Measurements from ENCODE around the gene TFR2.

TFR2 gene

DNA sequence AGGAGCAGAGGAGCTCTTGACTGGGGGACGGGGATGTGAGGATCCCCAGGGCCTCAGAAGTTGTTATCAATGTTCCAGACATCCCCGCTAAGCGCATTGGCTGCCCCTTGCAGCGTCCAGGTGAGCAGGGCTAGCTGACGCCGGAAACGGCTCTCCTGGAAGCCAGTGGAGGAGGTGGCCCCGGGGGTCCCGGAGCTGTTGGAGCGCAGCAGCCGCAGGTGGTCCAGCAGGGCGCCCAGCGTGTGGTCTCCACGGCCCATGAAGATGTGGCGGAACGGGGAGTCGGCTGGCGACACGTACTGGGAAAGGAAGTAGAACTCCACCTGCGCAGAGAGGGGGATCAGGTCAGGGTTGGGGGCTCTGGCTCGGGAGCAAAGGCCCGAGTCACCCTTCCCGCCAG is 20.5 kb downstream of the TFR2 start:
- FAIRE-seq: no peak

DNA sequence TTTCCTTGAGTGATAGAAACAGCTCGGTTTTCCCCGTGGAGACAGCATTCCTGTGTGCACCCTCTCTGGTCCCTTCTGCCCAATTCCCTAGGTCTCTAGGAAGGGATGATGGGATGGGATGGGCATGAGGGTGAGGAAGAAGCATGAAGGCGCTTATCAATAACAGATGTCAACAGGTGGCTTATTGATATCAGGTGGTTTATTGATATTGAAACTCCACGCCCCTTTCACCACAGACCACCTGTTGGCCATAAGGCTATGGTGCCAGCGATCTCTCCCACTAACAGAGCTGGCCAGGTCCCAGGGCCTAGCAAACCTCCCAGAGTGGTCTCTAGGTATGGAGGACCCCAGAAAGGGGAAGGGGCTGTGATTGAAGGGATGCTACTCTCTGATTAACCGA is 21.1 kb downstream of the TFR2 start:
- FAIRE-seq: no peak
- DNase-seq (ENCODE audit: insufficient read length, low spot score): no peak

More for the DNA sequence above, 20.5 kb downstream of the TFR2 start:
- DNase-seq (ENCODE audit: insufficient read length, low spot score): no peak

DNA sequence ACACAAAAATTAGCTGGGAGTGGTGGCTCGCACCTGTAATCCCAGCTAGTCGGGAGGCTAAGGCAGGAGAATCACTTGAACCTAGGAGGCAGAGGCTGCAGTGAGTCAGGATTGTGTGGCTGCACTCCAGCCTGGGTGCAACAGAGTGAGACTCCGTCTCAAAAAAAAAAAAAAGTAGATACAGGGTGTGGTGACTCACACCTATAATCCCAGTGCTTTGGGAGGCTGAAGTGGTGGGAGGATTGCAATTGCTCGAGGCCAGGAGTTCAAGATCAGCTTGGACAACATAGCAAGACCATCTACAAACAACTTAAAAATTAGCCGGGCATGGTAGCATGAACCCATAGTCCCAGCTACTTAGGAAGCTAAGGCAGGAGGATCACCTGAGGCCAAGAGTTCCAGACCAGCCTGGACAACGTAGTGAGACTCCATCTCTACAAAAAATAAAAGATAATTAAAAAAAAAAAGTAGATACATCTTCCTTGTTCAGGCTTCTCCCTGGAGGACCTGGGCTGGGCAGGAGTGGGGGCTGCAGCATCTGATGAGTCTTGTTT is 27.0 kb downstream of the TFR2 start:
- DNase-seq (ENCODE audit: insufficient read length, low spot score) (no peak), FAIRE-seq (no peak)

DNA sequence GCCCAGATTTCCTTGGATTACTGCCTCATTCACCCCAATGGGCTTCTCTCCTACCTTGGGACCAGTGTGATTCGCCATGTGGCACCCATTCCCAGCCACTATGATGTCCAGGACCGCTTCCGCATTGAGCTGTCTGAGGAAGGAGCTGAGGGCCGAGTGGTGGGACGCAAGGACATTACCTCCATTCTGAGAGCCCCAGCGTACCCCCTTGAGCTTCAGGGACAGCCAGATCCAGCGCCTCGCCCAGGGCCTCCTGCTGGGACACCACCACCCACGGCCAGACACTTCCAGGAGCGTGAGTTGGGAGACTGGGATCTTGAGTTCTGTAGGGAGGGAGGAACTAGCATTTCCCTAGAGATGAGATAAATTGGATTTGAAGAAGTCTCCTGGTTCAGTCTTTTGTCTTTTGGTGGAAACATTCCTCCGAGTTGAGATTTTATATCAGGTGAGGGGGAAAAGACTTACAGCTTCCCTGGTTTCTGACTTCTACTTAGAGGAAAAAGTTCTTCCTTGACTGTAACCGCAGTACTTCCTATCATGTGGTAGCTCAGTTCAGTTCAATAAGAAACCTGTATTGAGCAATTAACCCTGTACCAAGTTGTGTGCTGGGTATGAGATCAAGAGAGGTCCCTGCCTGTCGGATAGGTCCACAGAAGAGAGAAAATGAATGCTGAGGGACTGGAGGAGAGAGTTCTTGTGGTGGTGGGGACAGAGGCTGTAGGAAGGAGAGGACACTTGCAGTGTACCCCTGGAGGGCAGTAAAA is 27.8 kb downstream of the TFR2 start:
- no peak for FAIRE-seq
- no peak for DNase-seq (ENCODE audit: insufficient read length, low spot score)

DNA sequence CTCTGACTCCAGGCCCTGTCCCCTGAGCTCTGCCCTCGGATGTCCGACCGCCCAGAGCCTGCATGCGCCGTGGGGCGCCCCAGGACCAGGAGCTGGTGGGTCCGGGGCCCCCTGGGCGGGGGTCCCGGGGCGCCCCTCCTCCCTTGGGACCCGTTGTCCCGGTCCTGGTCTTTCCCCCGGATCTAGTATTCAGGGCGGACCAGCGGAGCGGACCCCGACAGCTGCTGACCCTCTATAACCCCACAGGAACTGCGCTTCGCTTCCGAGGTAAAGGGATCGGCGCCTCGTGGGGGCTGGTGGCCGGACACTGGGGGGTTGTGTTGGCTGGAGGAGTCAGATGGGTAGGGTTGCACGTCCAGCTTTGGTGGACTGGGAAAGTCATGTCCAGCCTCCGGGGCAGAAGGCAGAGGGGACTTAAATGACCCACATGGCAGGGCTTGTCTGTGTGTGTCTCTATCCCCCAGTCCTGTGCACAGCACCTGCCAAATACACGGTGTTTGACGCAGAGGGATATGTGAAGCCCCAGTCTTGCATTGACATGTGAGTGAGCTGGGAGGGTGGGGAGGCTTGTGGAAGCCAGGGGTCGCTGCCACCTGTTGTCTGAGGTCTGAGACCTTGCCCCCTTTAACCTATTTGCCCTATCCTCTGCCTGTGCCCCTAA is 28.5 kb downstream of the TFR2 start:
- FAIRE-seq: peak; percentile 44
- no peak for DNase-seq (ENCODE audit: insufficient read length, low spot score)

DNA sequence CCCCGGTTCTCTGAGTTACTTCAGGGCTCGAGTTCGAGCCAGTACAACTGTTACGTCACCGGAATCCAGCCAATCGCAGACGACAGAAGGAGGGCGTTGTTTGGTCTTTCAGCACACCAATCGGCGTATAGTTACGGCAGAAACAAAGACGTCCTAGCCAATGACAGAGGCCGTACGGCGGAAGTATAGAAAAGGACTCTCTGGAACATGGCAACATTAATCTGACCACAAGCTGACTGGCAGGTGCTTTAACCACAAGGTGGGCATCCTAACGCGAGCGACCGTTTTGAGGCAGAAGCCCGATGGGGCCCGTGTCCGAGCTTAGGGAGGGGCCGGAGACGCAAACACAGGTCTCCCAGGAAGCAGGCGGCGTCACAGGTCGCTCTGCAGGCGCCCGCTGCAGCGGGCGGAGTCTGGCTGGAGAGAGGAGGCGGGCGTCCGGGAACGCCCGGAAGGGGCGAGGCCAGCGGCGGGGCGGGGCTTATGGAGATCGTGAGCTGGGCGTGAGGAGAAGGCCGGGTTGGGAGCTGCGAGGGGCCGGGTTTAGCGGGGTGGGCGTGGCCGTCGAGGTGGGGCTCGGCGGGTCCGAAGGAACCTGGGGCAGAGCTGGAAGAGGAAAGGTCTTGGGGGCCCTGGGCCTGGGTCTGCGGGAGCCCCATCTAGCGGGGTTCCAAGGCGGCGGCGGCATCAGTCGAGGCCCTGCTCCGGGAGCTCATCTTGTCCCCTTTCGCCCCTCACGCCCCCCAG is 29.2 kb downstream of the TFR2 start, which contains the start of gene MOSPD3:
TSS of gene MOSPD3 (plus strand) at position 558 of the 747 bp plus-strand sequence. CDS start 252 bp downstream, outside the sequence.
- FAIRE-seq: peak; percentile 100

DNA sequence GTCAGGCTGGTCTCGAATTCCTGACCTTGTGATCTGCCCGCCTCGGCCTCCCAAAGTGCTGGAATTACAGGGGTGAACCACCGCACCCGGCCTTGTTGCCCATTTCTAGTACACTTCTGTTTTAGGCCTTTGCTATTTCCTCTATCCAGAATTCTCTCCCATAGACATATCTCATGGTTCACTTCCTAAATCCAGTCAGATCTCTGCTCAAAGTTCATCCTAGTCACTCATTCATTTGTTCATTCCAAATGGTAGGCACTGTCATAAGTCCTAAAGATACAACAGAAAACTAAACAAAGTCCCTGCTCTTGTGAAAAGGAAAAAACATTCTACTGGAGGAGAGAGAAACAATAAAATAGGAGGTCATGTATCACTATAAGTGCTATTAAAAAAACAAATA is 31.4 kb downstream of the TFR2 start:
- DNase-seq (ENCODE audit: insufficient read length, low spot score) (no peak), FAIRE-seq (no peak)

More for the DNA sequence above, 29.2 kb downstream of the TFR2 start, which contains the start of gene MOSPD3:
- DNase-seq (ENCODE audit: insufficient read length, low spot score): peak; percentile 98

DNA sequence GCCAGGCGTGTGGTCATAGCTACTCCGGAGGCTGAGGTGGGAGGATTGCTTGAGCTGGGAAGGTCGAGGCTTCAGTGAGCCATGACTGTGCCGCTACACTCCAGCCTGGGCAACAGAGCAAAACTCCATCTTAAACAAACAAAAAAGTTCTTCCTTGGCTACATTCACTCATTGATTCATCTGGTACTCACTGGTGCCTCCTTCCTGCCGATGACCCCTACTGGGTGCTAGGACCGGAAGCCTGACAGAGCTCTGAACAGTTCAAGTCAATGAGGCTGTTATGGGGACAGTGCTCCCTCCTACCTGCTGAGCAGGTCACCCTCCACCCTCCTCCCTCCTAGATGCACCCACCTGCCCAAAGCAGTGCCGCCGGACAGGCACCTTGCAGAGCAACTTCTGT is 34.2 kb downstream of the TFR2 start:
- FAIRE-seq (no peak), DNase-seq (ENCODE audit: insufficient read length, low spot score) (no peak)

DNA sequence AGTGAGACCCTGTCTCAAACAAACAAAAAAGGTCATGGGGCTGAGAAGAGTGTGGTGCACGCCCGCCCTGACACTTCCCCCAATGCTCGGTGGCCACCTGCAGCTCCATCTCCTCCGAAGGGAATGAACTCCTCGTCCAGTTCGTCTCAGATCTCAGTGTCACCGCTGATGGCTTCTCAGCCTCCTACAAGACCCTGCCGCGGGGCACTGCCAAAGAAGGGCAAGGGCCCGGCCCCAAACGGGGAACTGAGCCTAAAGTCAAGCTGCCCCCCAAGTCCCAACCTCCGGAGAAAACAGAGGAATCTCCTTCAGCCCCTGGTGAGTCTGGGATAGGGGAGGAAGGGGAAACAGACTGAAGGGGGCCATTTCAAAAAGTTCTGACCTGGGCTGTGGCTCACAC is 35.0 kb downstream of the TFR2 start:
- no peak for FAIRE-seq

DNA sequence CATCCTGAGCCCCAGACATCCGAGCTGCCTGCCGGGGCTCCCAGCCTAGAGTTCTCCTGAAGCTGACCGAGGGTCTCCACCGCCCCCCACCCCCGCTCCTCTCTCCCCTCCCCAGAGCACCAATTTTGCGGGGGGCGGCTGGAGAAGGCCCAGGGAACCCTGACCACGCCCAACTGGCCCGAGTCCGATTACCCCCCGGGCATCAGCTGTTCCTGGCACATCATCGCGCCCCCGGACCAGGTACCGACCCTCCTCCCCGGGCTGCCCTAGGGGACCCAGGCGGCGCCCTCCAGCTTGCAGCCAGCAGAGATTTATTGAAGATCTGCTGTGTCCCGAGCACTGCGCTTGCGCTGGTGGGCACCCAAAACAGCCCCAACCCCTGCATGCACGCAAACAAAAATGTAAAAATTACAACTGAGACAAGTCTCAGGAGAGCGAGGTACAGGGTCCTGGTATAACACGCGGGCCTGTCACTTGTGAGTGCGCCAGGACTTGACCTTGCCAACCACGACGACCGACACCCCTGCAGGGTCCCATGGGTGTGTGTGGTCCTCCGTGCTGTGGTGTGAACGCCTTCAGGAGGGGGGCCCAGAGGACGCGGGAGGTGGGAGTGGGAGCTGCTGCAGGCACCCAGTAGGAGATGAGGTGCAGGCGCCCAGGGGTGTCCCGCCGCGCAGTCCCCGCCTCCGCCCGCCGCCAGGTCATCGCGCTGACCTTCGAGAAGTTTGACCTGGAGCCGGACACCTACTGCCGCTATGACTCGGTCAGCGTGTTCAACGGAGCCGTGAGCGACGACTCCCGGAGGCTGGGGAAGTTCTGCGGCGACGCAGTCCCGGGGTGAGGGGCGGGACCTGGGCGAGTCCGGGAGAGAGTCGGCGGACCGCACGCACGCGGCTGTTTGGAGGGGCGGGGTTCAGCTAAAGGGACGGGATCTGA is 36.1 kb downstream of the TFR2 start:
- FAIRE-seq: no peak
- no peak for DNase-seq (ENCODE audit: insufficient read length, low spot score)

More for the DNA sequence above, 35.0 kb downstream of the TFR2 start:
- DNase-seq (ENCODE audit: insufficient read length, low spot score): no peak

DNA sequence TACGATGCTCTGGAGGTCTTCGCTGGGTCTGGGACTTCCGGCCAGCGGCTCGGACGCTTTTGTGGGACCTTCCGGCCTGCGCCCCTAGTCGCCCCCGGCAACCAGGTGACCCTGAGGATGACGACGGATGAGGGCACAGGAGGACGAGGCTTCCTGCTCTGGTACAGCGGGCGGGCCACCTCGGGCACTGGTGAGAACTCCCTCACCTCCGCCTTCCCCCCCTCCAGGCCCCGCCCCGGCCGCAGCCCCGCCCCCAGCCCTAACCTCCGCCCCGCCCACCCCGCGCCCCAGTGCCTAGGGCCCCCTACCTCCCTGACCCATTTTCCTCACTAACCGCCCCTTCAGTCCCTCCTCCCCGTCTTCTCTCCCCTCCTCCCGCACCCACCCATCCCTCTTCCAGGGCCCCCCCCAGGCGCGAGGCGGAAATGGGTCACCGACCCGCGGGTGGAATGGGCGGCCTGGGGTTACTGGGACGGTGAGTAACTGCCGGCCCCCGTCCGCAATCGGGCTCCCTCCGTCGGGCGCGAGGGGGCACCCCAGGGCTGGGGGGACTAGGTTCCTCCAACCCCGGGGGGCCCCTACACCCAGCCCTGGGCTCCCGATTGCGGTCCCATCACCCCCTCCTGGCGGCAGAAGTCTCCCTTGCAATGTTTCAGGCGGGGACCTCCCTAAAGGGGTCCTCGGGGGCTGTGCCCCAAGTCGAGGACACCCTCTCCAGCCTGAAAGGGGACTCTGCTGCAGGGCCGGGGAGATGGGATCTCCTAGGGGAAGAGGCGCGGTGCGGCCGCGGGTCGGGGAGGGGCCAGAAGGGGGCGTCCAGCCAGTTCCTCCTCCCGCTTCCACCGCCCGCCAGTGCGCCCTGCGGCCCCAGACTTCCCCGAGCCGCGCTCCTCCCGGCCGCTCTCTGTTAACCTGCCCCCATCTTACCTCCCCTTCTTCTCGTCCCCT is 37.0 kb downstream of the TFR2 start:
- no peak for FAIRE-seq
- peak; percentile 81 for DNase-seq (ENCODE audit: insufficient read length, low spot score)

DNA sequence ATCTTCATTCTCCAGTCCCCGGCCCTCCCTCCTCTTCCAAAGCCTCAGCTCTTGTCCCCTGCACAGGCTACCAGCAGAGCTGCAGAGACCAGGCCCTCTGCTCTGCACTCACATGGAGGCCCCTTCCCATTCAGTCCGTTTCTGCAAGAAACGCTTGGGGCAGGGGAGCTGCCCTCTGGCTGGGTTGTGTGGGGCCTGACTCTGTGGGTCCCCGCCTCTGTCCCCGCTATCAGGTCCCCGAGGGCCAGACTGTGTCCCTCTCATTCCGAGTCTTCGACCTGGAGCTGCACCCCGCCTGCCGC is 37.7 kb downstream of the TFR2 start:
- DNase-seq (ENCODE audit: insufficient read length, low spot score) (no peak), FAIRE-seq (no peak)

DNA sequence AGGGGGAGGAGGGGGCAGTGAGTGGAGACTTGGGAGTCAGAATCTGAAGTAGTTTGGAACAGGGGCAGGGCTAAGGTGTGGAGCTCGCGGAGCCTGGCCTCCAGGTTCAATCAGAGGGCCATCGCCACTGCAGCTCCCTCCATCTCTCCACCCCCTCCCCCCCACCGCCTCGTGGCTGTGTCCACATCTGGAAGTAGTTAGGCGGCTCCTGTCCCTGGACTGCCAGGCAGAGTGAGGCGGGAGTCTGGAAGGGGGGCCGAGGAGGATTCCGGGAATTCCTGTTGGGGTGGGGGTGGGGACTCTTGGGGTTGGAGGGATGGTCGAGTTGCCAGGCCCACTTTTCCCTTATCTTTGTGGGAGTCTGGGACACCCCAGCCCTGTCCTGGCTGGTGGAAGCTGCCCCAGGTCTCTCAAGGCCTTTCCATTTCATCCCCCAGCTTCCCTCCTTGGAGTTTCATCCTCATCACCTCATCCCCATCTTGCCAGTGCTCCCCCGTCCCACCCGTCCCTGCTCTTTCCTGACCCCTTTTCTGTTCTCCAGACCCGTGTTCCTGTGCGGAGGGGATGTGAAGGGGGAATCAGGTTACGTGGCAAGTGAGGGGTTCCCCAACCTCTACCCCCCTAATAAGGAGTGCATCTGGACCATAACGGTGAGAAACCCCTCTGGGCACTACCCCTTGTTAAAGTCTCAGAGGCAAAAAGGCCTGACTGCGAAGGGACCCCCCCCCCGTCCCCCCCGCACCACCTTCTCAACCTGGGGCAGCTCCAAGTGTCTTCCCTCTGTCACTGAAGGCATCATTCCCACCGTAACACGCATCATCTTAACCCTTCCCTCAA is 38.2 kb downstream of the TFR2 start:
- FAIRE-seq (no peak), DNase-seq (ENCODE audit: insufficient read length, low spot score) (no peak)

DNA sequence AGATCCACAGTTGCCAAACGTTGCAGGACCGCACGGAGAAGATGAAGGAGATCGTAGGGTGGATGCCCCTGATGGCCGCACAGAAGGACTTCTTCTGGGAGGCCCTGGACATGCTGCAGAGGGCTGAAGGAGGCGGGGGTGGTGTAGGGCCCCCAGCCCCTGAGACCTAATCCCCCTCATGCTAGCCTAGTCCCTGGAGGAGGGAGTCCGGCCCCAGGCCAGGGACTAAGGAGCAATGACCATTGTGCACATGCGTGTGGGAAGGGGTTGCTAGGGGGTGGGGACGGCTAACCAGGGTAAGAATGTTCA is 40.7 kb downstream of the TFR2 start:
- DNase-seq (ENCODE audit: insufficient read length, low spot score): no peak
- FAIRE-seq: no peak

DNA sequence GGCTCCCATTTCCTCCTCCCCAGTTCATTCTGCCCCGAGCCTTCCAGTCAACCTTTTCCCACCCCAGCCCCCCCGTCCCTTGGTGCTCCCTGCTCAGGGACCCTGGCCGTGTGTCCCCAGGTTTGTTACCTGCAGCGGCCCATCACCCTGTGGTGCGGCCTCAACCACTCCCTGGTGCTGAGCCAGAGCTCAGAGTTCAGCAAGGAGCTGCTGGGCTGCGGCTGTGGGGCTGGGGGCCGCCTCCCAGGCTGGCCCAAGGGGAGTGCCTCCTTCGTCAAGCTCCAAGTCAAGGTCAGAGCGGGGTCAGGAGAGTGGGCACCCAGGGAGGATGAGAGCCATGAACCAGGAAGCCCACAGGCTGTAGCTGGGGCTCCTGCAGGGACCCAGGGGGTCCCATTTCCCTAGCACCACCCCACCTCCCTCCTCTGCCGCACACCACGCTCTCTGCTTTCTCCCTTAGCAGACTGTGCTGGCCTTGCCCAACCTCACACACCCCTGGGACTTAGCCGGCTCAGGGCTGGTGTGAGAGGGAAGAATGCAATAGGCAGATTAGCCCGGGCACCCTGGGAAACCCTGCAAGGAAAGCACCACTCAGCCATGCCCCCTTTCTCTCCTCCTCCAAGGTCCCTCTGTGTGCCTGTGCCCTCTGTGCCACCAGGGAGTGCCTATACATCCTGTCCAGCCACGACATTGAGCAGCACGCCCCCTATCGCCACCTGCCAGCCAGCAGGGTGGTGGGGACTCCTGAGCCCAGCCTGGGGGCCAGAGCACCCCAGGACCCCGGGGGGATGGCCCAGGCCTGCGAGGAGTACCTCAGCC is 41.2 kb downstream of the TFR2 start:
- DNase-seq (ENCODE audit: insufficient read length, low spot score): no peak
- no peak for FAIRE-seq

DNA sequence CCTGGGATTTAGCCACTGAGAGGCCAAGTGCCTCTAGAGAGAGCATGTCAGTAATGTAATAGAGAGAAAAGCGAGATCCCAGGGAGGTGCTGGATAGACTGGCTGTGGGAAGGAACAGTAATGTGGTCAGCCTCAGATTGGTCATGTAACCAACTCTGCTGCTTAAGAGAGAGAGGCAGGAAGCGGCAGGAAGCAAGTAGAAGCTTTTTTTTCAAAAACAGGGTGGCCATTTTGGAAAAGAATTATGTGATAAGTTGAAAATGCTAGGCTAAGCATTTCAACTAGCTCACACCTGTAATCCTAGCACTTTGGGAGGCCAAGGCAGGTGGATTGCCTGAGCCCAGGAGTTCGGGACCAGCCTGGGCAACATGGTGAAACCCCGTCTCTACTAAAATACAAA is 42.9 kb downstream of the TFR2 start:
- DNase-seq (ENCODE audit: insufficient read length, low spot score) (no peak), FAIRE-seq (no peak)

DNA sequence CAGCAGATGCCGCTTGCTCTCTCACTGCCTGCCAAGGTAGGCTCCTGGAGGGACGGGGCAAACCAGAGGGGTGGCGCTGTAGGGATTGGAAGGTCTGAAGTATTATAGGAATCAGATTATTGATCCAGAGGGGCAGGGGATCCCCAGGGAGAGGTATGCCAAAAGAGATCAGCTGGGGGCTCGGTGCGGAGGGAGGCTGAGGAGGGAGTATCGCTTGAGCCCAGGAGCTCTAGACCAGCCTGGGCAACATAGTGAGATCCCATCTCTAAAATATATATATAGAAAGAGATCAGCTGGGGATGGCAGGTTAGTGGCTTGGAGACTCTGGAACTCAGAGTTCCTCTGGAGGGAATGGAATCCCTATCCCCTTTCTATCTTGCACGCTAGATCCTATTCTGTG is 46.2 kb downstream of the TFR2 start:
- DNase-seq (ENCODE audit: insufficient read length, low spot score): no peak
- FAIRE-seq: no peak

DNA sequence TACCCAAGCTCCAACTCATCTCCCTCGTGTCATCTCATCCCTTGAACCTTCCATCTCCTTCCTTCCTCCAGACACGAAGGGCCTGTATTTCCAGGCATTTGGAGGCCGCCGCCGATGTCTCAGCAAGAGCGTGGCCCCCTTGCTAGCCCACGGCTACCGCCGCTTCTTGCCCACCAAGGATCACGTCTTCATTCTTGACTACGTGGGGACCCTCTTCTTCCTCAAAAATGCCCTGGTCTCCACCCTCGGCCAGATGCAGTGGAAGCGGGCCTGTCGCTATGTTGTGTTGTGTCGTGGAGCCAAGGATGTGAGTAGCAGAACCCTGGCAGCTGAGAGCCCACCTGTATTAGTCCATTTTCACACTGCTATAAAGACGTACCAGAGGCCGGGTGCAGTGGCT is 49.8 kb downstream of the TFR2 start:
- no peak for FAIRE-seq
- DNase-seq (ENCODE audit: insufficient read length, low spot score): no peak
